Duodenal mucosa (tissue), 2 donors: ENCODE data around the gene CHPF.
A peak's percentile ranks its signal among the peaks of the same experiment; 100 is the strongest.

Experiments used
- H3K27ac ChIP-seq: one replicate; pipeline ENCODE4 v1.7.0; 2013; ENCODE audit warnings: low read depth, low read length
- H3K27me3 ChIP-seq, 2 donors: one replicate each; pipeline ENCODE4 v1.7.0; 2013; ENCODE audit warnings: low read length in 2 of 2, control low read depth in 1 of 2; ENCODE audit not compliant: insufficient read depth in 2 of 2, control insufficient read depth in 1 of 2
- H3K36me3 ChIP-seq, 2 donors: one replicate each; pipeline ENCODE4 v1.7.0; 2013; ENCODE audit warnings: low read length in 2 of 2, control low read depth in 1 of 2; ENCODE audit not compliant: insufficient read depth in 2 of 2, control insufficient read depth in 1 of 2
- H3K4me1 ChIP-seq, 2 donors: one replicate each; pipeline ENCODE4 v1.7.0; 2013; ENCODE audit warnings: low read length in 2 of 2, control low read depth in 1 of 2; ENCODE audit not compliant: insufficient read depth in 2 of 2, control insufficient read depth in 1 of 2
- H3K4me3 ChIP-seq, 2 donors: one replicate each; pipeline ENCODE4 v1.7.0; 2013; ENCODE audit warnings: low read length in 2 of 2, low read depth in 1 of 2
- H3K9ac ChIP-seq, 2 donors: one replicate each; pipeline ENCODE4 v1.7.0; 2013; ENCODE audit warnings: low read length in 2 of 2, low read depth in 1 of 2
- H3K9me3 ChIP-seq, 2 donors: one replicate each; pipeline ENCODE4 v1.7.0; 2013; ENCODE audit warnings: low read length in 2 of 2, control low read depth in 1 of 2; ENCODE audit not compliant: control insufficient read depth in 1 of 2

CHPF gene

GRCh38 chr2:219543596-219544358 lies at the start of gene CHPF, which contains the start of gene TMEM198:
Gene CHPF, minus strand, starts transcription at chr2:219543809. Its CDS starts 271 bp downstream, at chr2:219543538.
Gene TMEM198, plus strand, starts transcription at chr2:219544028. Its CDS starts 700 bp downstream, at chr2:219544728.
- H3K27me3 ChIP-seq, result no peaks in the 10 kb centered on the region
- peak within 1 kb of the TSS; percentile 87 for H3K27ac ChIP-seq
- H3K36me3 ChIP-seq, result peaks cover 12 to 21% of the 10 kb centered on the region in 2 donors
- peak within 1 kb of the TSS; percentile 78 to 91 for H3K4me3 ChIP-seq
- peaks cover 28 to 30% of the 10 kb centered on the region in 2 donors for H3K4me1 ChIP-seq
- no peaks in the 10 kb centered on the region for H3K9me3 ChIP-seq
- H3K9ac ChIP-seq, result peak within 1 kb of the TSS; percentile 72 to 77

- peaks cover 0 to 6% of the 10 kb centered on the region in 2 donors for H3K4me1 ChIP-seq
- no peaks in the 10 kb centered on the region for H3K9me3 ChIP-seq
- no peak overlapping the region for H3K9ac ChIP-seq
- no peak overlapping the region for H3K4me3 ChIP-seq
- no peaks in the 10 kb centered on the region for H3K27me3 ChIP-seq
- H3K27ac ChIP-seq, result no peak overlapping the region
- H3K36me3 ChIP-seq, result no peaks in the 10 kb centered on the region
Observed at GRCh38 chr2:219593154-219593553, 49.5 kb upstream of the CHPF start.

GRCh38 chr2:219592736-219593135 lies 49.1 kb upstream of the CHPF start:
- Histone ChIP-seq H3K9ac (no peak overlapping the region), H3K9me3 (no peaks in the 10 kb centered on the region), H3K27me3 (no peaks in the 10 kb centered on the region), H3K27ac (no peak overlapping the region), H3K4me3 (no peak overlapping the region), H3K4me1 (peaks cover 0 to 4% of the 10 kb centered on the region in 2 donors), H3K36me3 (no peaks in the 10 kb centered on the region)

- no peaks in the 10 kb centered on the region for H3K27me3 ChIP-seq
- no peak overlapping the region for H3K9ac ChIP-seq
- no peaks in the 10 kb centered on the region for H3K9me3 ChIP-seq
- H3K27ac ChIP-seq, result no peak overlapping the region
- H3K36me3 ChIP-seq, result no peaks in the 10 kb centered on the region
- H3K4me1 ChIP-seq, result no peaks in the 10 kb centered on the region
- no peak overlapping the region for H3K4me3 ChIP-seq
Observed at GRCh38 chr2:219591091-219591490, 47.5 kb upstream of the CHPF start.

GRCh38 chr2:219581346-219581745 lies 37.7 kb upstream of the CHPF start:
- no peaks in the 10 kb centered on the region for H3K4me1 ChIP-seq
- no peaks in the 10 kb centered on the region for H3K36me3 ChIP-seq
- no peak overlapping the region for H3K27ac ChIP-seq
- no peak overlapping the region for H3K4me3 ChIP-seq
- H3K9me3 ChIP-seq, result no peaks in the 10 kb centered on the region
- no peak overlapping the region for H3K9ac ChIP-seq
- peaks cover 7 to 13% of the 10 kb centered on the region in 2 donors for H3K27me3 ChIP-seq

GRCh38 chr2:219578811-219579613 lies 35.4 kb upstream of the CHPF start:
- H3K4me3 ChIP-seq, result no peak overlapping the region
- no peaks in the 10 kb centered on the region for H3K9me3 ChIP-seq
- peaks cover 13 to 21% of the 10 kb centered on the region in 2 donors for H3K27me3 ChIP-seq
- H3K9ac ChIP-seq, result no peak overlapping the region
- H3K4me1 ChIP-seq, result no peaks in the 10 kb centered on the region
- H3K27ac ChIP-seq, result no peak overlapping the region
- H3K36me3 ChIP-seq, result no peaks in the 10 kb centered on the region

- H3K27me3 ChIP-seq, result peaks cover 16 to 28% of the 10 kb centered on the region in 2 donors
- no peak overlapping the region for H3K4me3 ChIP-seq
- H3K36me3 ChIP-seq, result no peaks in the 10 kb centered on the region
- no peak overlapping the region for H3K9ac ChIP-seq
- no peaks in the 10 kb centered on the region for H3K4me1 ChIP-seq
- no peaks in the 10 kb centered on the region for H3K9me3 ChIP-seq
- H3K27ac ChIP-seq, result no peak overlapping the region
Observed at GRCh38 chr2:219576505-219577388, 33.1 kb upstream of the CHPF start.

GRCh38 chr2:219575566-219576504 lies 32.2 kb upstream of the CHPF start:
- Histone ChIP-seq H3K4me1 (no peaks in the 10 kb centered on the region), H3K27ac (no peak overlapping the region), H3K27me3 (peaks cover 16 to 32% of the 10 kb centered on the region in 2 donors), H3K4me3 (no peak overlapping the region), H3K9ac (no peak overlapping the region), H3K9me3 (no peaks in the 10 kb centered on the region), H3K36me3 (no peaks in the 10 kb centered on the region)
